WTC11 (cell line): Measurements from ENCODE around the gene KSR2. TPM values are rescaled to one million over a fixed set of nuclear protein-coding genes. Genes with fewer than 3 reads are reported as not detected.
"Not testable (repeated sequence)": the region's sequence is repeated elsewhere in the genome, so short reads cannot be mapped to it uniquely, and the experiment has no call there.

Source experiments
- ATAC-seq: fragments of 200-7000 bp; cut with Tn5 transposase; 2 replicates; pipeline ENCODE4 v1.10.0; 2021; ENCODE audit warnings: mild to moderate bottlenecking, moderate library complexity
- CTCF ChIA-PET: fragments of 300-600 bp; sonication (Branson Sonifier 250); formaldehyde crosslinking; loops from one replicate; lab custom pipeline; 2021; ENCODE audit warnings: antibody characterized with exemption; lab: Charles Lee
- POLR2A ChIA-PET: fragments of 350-600 bp; sonication (Branson Sonifier 250); formaldehyde crosslinking; loops from one replicate; lab custom pipeline; 2021; ENCODE audit warnings: antibody characterized with exemption; lab: Charles Lee
- DNase-seq: peaks from one replicate; pipeline ENCODE4 v3.0.0; 2021; ENCODE audit warnings: low spot score
- H3K27ac Mint-ChIP-seq: 2 replicates; pipeline ENCODE4 v1.8.0; 2021; ENCODE audit warnings: mixed read lengths
- H3K27me3 Mint-ChIP-seq: 2 replicates; pipeline ENCODE4 v1.8.0; 2021; ENCODE audit warnings: low read depth, mild to moderate bottlenecking, moderate library complexity, mixed read lengths
- H3K36me3 Mint-ChIP-seq: 2 replicates; pipeline ENCODE4 v1.8.0; 2021; ENCODE audit warnings: mixed read lengths
- H3K4me1 Mint-ChIP-seq: 2 replicates; pipeline ENCODE4 v1.8.0; 2022; ENCODE audit warnings: mixed read lengths
- H3K4me3 Mint-ChIP-seq: 2 replicates; pipeline ENCODE4 v1.8.0; 2021; ENCODE audit warnings: mild to moderate bottlenecking, moderate library complexity, mixed read lengths
- H3K9me3 Mint-ChIP-seq: 2 replicates; pipeline ENCODE4 v1.8.0; 2021; ENCODE audit warnings: mixed read lengths
- FOXK1 ChIP-seq: sonication (generic); formaldehyde crosslinking; IDR thresholded peaks from 2 replicates; pipeline ENCODE4 v1.8.0; 2022; ENCODE audit warnings: mild to moderate bottlenecking, moderate library complexity, missing genetic modification reagents
- FOXP1 ChIP-seq: sonication (generic); formaldehyde crosslinking; IDR thresholded peaks from 2 replicates; pipeline ENCODE4 v1.8.0; 2022; ENCODE audit warnings: missing genetic modification reagents, mild to moderate bottlenecking, moderate library complexity, borderline replicate concordance
- GABPB1 ChIP-seq: sonication (generic); formaldehyde crosslinking; IDR thresholded peaks from 2 replicates; pipeline ENCODE4 v1.8.1; 2023; ENCODE audit warnings: mild to moderate bottlenecking, missing genetic modification reagents
- KAT7 ChIP-seq: sonication (generic); formaldehyde crosslinking; IDR thresholded peaks from 2 replicates; pipeline ENCODE4 v1.8.1; 2023; ENCODE audit warnings: missing genetic modification reagents, mild to moderate bottlenecking, borderline replicate concordance
- NFYB ChIP-seq: sonication (generic); formaldehyde crosslinking; conservative IDR thresholded peaks from 2 replicates; pipeline ENCODE4 v1.8.0; 2022; ENCODE audit warnings: low read depth, missing genetic modification reagents
- OVOL2 ChIP-seq: fragments of 250-450 bp; sonication (Bioruptor Pico); IDR thresholded peaks from 2 replicates; pipeline ENCODE4 v1.9.0; 2021; ENCODE audit warnings: mild to moderate bottlenecking, borderline replicate concordance
- SMAD4 ChIP-seq: sonication (generic); formaldehyde crosslinking; IDR thresholded peaks from 2 replicates; pipeline ENCODE4 v1.8.0; 2022; ENCODE audit warnings: mild to moderate bottlenecking, missing genetic modification reagents
- TCF7 ChIP-seq: sonication (generic); formaldehyde crosslinking; IDR thresholded peaks from 2 replicates; pipeline ENCODE4 v1.8.0; 2022; ENCODE audit warnings: mild to moderate bottlenecking, low read depth, missing genetic modification reagents, moderate library complexity
- ZNF423 ChIP-seq: fragments of 250-450 bp; sonication (Bioruptor Pico); IDR thresholded peaks from 2 replicates; pipeline ENCODE4 v2.1.2; 2022; ENCODE audit warnings: mild to moderate bottlenecking, moderate library complexity
- total RNA-seq: library from RNA; stranded (reverse); gene quantifications from 3 replicates; pipeline ENCODE4 v1.2.3, GENCODE V29; 2021
- TF ChIP-seq, protein P1 (sequence below): sonication (generic); formaldehyde crosslinking; IDR thresholded peaks from 2 replicates; pipeline ENCODE4 v1.8.0; 2023; ENCODE audit warnings: missing genetic modification reagents
- TF ChIP-seq, protein P2 (sequence below): fragments of 250-450 bp; sonication (Bioruptor Pico); IDR thresholded peaks from 2 replicates; pipeline ENCODE4 v2.1.2; 2022; ENCODE audit warnings: mild to moderate bottlenecking, moderate library complexity
- TF ChIP-seq, protein P3 (sequence below): sonication (generic); formaldehyde crosslinking; IDR thresholded peaks from 2 replicates; pipeline ENCODE4 v1.8.1; 2023; ENCODE audit warnings: mild to moderate bottlenecking, missing genetic modification reagents
- TF ChIP-seq, protein P4 (sequence below): sonication (generic); formaldehyde crosslinking; IDR thresholded peaks from 2 replicates; pipeline ENCODE4 v1.8.0; 2022; ENCODE audit warnings: mild to moderate bottlenecking, missing genetic modification reagents
- TF ChIP-seq, protein P5 (sequence below): sonication (generic); formaldehyde crosslinking; IDR thresholded peaks from 2 replicates; pipeline ENCODE4 v1.8.1; 2023; ENCODE audit warnings: mild to moderate bottlenecking, missing genetic modification reagents, borderline replicate concordance
- TF ChIP-seq, protein P6 (sequence below): fragments of 250-450 bp; sonication (Bioruptor Pico); IDR thresholded peaks from 2 replicates; pipeline ENCODE4 v1.9.0; 2021; ENCODE audit warnings: mild to moderate bottlenecking
- TF ChIP-seq, protein P7 (sequence below): sonication (generic); formaldehyde crosslinking; IDR thresholded peaks from 2 replicates; pipeline ENCODE4 v1.8.1; 2022; ENCODE audit warnings: mild to moderate bottlenecking, moderate library complexity, missing genetic modification reagents
- TF ChIP-seq, protein P8 (sequence below): fragments of 250-450 bp; sonication (Bioruptor Pico); conservative IDR thresholded peaks from 2 replicates; pipeline ENCODE4 v1.9.0; 2021; ENCODE audit warnings: mild to moderate bottlenecking
- TF ChIP-seq, protein P9 (sequence below): fragments of 250-450 bp; sonication (Bioruptor Pico); IDR thresholded peaks from 2 replicates; pipeline ENCODE4 v1.8.0; 2021; ENCODE audit warnings: mild to moderate bottlenecking

The KSR2 gene
- total RNA-seq, 1 experiment from 2014 or later = 2.4 TPM

DNA sequence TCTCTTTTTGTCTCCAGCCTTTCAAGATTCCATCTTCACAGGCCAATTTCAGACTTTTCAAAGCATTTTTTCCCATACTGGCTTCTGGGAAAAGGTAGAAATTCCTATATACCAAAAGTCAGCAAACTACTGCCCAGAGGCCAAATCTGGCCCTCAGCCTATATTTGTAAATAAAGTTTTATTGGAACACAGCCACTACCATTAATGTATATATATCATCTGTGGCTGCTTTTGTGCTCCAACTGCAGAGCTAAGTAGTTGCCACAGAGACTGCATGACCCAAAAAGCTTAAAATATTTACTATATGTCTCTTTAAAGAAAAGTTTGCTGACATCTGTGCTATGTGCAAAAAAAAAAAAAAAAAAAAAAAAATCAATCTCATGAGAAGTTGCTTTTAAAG lies 76.3 kb downstream of the KSR2 start:
- Mint-ChIP-seq H3K4me1 (no peaks in the 10 kb centered on the region), H3K36me3 (no peaks in the 10 kb centered on the region), H3K9me3 (peaks cover 7% of the 10 kb centered on the region), H3K27me3 (no peaks in the 10 kb centered on the region), H3K27ac (no peak overlapping the region), H3K4me3 (no peak overlapping the region)
- POLR2A ChIA-PET = no interaction called here
- CTCF ChIA-PET = interaction anchor here (0.7 to 1.1 kb wide), 3 partner anchors 35 to 164 kb away, joined by 3 to 4 read pairs (median 3); no protein-coding TSS in a partner anchor
- no peak for ATAC-seq
- TF ChIP-seq FOXP1 (CRISPR knock-in tag) (no peak), SMAD4 (no peak), KAT7 (no peak), OVOL2 (no peak), NFYB (no peak), ZNF423 (no peak), FOXK1 (CRISPR knock-in tag) (no peak), GABPB1 (CRISPR knock-in tag) (no peak), TCF7 (CRISPR knock-in tag) (no peak)
- TF ChIP-seq, protein P1, sequence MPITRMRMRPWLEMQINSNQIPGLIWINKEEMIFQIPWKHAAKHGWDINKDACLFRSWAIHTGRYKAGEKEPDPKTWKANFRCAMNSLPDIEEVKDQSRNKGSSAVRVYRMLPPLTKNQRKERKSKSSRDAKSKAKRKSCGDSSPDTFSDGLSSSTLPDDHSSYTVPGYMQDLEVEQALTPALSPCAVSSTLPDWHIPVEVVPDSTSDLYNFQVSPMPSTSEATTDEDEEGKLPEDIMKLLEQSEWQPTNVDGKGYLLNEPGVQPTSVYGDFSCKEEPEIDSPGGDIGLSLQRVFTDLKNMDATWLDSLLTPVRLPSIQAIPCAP (CRISPR knock-in tag) = no peak
- TF ChIP-seq, protein P2, sequence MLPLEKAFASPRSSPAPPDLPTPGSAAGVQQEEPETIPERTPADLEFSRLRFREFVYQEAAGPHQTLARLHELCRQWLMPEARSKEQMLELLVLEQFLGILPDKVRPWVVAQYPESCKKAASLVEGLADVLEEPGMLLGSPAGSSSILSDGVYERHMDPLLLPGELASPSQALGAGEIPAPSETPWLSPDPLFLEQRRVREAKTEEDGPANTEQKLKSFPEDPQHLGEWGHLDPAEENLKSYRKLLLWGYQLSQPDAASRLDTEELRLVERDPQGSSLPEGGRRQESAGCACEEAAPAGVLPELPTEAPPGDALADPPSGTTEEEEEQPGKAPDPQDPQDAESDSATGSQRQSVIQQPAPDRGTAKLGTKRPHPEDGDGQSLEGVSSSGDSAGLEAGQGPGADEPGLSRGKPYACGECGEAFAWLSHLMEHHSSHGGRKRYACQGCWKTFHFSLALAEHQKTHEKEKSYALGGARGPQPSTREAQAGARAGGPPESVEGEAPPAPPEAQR (CRISPR knock-in tag) = no peak
- TF ChIP-seq, protein P3, sequence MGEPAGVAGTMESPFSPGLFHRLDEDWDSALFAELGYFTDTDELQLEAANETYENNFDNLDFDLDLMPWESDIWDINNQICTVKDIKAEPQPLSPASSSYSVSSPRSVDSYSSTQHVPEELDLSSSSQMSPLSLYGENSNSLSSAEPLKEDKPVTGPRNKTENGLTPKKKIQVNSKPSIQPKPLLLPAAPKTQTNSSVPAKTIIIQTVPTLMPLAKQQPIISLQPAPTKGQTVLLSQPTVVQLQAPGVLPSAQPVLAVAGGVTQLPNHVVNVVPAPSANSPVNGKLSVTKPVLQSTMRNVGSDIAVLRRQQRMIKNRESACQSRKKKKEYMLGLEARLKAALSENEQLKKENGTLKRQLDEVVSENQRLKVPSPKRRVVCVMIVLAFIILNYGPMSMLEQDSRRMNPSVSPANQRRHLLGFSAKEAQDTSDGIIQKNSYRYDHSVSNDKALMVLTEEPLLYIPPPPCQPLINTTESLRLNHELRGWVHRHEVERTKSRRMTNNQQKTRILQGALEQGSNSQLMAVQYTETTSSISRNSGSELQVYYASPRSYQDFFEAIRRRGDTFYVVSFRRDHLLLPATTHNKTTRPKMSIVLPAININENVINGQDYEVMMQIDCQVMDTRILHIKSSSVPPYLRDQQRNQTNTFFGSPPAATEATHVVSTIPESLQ (CRISPR knock-in tag) = no peak
- TF ChIP-seq, protein P4, sequence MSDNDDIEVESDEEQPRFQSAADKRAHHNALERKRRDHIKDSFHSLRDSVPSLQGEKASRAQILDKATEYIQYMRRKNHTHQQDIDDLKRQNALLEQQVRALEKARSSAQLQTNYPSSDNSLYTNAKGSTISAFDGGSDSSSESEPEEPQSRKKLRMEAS (CRISPR knock-in tag) = no peak
- TF ChIP-seq, protein P5, sequence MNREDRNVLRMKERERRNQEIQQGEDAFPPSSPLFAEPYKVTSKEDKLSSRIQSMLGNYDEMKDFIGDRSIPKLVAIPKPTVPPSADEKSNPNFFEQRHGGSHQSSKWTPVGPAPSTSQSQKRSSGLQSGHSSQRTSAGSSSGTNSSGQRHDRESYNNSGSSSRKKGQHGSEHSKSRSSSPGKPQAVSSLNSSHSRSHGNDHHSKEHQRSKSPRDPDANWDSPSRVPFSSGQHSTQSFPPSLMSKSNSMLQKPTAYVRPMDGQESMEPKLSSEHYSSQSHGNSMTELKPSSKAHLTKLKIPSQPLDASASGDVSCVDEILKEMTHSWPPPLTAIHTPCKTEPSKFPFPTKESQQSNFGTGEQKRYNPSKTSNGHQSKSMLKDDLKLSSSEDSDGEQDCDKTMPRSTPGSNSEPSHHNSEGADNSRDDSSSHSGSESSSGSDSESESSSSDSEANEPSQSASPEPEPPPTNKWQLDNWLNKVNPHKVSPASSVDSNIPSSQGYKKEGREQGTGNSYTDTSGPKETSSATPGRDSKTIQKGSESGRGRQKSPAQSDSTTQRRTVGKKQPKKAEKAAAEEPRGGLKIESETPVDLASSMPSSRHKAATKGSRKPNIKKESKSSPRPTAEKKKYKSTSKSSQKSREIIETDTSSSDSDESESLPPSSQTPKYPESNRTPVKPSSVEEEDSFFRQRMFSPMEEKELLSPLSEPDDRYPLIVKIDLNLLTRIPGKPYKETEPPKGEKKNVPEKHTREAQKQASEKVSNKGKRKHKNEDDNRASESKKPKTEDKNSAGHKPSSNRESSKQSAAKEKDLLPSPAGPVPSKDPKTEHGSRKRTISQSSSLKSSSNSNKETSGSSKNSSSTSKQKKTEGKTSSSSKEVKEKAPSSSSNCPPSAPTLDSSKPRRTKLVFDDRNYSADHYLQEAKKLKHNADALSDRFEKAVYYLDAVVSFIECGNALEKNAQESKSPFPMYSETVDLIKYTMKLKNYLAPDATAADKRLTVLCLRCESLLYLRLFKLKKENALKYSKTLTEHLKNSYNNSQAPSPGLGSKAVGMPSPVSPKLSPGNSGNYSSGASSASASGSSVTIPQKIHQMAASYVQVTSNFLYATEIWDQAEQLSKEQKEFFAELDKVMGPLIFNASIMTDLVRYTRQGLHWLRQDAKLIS (CRISPR knock-in tag) = no peak
- TF ChIP-seq, protein P6, sequence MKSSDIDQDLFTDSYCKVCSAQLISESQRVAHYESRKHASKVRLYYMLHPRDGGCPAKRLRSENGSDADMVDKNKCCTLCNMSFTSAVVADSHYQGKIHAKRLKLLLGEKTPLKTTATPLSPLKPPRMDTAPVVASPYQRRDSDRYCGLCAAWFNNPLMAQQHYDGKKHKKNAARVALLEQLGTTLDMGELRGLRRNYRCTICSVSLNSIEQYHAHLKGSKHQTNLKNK = no peak
- TF ChIP-seq, protein P7, sequence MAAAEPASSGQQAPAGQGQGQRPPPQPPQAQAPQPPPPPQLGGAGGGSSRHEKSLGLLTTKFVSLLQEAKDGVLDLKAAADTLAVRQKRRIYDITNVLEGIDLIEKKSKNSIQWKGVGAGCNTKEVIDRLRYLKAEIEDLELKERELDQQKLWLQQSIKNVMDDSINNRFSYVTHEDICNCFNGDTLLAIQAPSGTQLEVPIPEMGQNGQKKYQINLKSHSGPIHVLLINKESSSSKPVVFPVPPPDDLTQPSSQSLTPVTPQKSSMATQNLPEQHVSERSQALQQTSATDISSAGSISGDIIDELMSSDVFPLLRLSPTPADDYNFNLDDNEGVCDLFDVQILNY (CRISPR knock-in tag) = no peak
- TF ChIP-seq, protein P8, sequence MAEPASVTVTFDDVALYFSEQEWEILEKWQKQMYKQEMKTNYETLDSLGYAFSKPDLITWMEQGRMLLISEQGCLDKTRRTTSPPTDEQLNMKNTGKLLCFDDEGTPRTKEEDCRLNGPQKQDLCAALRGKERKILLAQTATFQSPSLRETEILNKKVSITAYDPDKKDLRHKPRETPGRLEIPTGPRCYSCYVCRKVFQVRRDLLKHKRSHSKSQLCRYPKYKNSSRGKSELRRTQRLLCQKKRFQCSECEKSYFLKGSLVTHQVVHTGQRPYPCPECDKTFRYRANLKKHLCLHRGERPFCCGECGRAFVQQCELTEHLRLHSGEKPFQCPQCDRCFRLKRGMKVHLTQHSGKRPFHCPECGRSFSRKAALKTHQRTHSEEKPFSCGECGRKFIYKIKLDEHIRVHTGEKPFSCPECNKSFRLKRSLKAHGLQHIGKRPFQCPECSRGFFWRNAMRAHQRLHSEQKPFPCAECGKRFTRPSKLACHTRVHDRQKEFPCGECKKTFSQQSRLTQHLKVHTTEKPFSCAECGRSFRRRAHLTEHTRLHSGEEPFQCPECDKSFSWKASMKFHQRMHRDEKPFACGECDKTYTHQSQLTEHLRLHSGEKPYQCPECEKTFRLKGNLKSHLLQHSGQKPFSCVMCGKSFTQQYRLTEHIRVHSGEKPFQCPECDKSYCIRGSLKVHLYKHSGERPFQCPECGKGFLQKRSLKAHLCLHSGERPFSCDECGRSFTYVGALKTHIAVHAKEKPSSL (CRISPR knock-in tag) = no peak
- TF ChIP-seq, protein P9, sequence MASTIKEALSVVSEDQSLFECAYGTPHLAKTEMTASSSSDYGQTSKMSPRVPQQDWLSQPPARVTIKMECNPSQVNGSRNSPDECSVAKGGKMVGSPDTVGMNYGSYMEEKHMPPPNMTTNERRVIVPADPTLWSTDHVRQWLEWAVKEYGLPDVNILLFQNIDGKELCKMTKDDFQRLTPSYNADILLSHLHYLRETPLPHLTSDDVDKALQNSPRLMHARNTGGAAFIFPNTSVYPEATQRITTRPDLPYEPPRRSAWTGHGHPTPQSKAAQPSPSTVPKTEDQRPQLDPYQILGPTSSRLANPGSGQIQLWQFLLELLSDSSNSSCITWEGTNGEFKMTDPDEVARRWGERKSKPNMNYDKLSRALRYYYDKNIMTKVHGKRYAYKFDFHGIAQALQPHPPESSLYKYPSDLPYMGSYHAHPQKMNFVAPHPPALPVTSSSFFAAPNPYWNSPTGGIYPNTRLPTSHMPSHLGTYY = no peak
- DNase-seq = no peak

DNA sequence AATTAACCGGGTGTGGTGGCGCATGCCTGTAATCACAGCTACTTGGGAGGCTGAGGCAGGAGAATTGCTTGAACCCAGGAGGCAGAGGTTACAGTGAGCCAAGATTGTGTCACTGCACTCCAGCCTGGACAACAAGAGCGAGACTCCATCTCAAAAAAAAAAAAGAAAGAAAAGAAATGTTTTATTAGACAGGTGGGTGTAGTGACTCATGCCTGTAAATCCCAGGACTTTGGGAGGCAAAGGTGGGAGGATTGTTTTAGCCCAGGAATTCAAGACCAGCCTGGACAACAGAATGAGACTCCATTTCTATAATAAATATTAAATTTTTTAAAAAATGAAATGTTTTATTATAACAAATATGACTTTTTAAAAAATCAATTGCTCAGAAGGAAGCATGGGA lies 77.5 kb downstream of the KSR2 start:
- H3K9me3 Mint-ChIP-seq, H3K4me3 Mint-ChIP-seq, ATAC-seq, CTCF ChIA-PET, H3K27ac Mint-ChIP-seq, DNase-seq, H3K36me3 Mint-ChIP-seq, H3K27me3 Mint-ChIP-seq, H3K4me1 Mint-ChIP-seq, POLR2A ChIA-PET: not testable (repeated sequence)
